Measurements from ENCODE around the gene HIP1. TPM values are rescaled to one million over a fixed set of nuclear protein-coding genes. Genes with fewer than 3 reads are reported as not detected.

The HIP1 gene
- 6.3 and 7.2 TPM in 2 replicates for total RNA-seq

DNA sequence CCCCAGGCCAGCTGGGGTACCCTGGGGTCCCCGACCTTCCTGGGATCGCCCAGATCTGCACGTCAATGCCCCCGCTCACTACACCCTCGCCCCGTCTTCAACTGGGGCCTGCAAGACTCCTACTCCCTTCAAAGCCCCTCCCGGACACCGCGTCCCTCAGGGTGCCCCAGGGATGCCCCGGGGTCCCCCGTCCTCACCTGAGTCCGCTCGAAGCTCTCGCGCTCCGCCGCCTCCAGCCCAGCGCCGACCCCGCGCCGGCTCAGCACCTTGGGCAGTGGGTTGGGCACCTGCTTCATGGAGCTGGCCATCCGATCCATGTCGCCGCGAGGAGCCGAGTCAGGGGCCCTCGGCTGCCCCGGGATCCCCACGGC is at the start of gene HIP1:
Gene HIP1 (minus strand): TSS at position 338 of the 371 bp plus-strand sequence. CDS start 21 bp downstream, at position 317.

DNA sequence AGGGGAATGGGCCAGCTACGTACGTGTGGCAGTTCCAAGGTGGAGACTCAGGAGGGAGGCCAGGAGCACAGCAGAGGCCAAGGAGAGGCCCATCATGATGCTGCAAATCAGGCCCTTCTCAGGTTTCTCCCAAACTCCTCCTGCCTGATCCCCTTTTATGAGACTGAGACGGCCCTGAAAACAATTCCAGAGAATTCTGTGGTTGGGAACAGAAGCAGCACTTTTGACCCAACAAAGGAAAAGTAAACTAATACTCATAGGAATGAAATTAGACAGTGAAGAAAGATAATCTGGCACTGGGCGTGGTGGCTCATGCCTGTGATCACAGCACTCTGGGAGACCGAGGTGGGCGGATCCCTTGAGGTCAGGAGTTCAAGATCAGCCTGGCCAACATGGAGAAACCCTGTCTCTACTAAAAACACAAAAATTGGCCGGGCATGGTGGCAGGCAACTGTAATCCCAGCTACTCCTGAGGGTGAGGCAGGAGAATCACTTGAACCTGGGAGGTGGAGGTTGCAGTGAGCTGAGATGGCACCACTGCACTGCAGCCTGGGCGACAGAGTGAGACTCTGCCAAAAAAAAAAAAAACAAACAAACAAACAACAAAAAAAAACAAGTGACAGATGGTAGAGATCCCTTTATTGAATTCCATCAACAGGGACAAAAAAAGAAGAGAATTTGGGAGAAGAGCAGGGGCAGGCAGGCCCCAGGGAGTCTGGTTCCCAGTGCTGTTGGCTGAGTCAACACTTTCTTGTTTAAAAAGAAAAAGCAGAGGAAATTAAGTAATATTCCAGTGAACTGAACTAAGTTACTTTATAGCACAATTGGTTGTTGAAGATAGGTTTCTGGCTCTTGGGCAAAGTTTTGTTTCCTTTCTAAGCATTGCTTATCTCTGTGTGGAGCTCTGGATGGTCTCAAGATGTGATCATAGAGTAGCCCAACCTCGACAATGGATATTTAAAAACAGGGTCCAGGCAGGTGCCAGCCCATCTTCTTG is 33.6 kb upstream of the HIP1 start, which contains the start of gene CCL26:
Gene CCL26 (minus strand): TSS at position 131 of the 997 bp plus-strand sequence. CDS start 35 bp downstream, at position 96.

DNA sequence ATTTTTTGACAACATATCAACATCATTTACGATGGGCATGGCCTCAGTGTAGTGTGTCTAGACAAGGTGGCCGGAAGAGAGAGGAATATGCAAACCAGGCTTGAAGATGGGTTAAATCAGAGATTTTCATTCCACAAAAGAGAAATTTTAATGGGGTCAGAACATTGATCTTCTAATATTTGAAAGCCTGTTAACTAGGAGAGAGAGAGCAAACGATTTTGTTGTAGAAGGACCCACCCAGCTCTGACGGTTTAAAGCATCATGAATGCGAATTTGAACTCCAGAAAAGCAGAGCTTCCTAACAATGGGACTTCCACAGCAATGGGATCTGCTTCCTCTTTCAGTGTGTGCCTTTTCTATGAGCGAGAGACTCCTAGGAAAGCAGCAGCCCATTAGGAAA is 246.7 kb downstream of the HIP1 start, which contains the start of gene SPDYE5:
Gene SPDYE5 (plus strand): TSS at position 301 of the 400 bp plus-strand sequence. CDS start 1,728 bp downstream, outside the sequence.

DNA sequence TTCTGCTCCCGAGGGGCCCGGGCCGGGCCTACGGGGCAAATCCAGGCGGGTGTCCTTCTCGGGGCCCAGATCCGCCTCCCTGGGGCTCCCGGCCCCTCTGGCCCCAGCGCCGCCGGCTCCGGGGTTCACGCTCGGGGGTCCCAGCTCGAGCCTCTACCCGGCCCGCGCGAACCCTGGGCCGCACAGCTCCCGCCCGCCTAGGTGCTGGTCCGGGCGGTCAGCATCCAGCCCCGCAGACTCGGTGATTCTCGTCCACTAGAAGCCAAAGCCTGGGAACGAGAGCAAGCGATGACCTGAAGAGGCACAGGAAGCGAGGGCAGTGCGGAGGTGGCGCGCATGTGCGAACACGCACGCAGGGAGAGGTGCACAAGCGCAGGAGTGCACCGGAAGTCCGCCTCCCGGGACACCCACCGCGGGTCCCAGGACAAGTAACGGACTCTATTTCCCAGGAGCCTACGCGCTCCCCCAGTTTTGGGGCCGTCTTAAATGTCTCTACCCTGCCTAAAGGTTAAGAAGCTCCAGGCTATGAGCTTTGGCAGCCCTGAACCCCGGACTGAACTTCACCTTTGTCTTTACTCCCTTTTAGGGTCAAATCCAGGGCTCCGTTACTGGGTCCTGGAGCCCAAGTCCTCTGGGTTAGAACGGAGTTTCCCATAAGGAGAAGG is 252.6 kb downstream of the HIP1 start, which contains the start of gene POM121C:
Gene POM121C (minus strand): TSS at position 321 of the 665 bp plus-strand sequence. CDS start 44,803 bp downstream, outside the sequence.

Other genes starting within 250 kb of the HIP1 start
- not detected in 2 replicates for gene SPDYE5, start 246.6 kb downstream of the HIP1 start, total RNA-seq
- not detected in 2 replicates for gene CCL26, start 33.3 kb upstream of the HIP1 start, total RNA-seq
- gene CCL24, start 74.9 kb upstream of the HIP1 start, total RNA-seq = not detected in 2 replicates
- gene RHBDD2, start 140.1 kb upstream of the HIP1 start, total RNA-seq = 26.7 and 30.0 TPM in 2 replicates
- 68.3 and 74.8 TPM in 2 replicates for gene POR, start 176.2 kb upstream of the HIP1 start, total RNA-seq